Measurements from ENCODE around the gene TPST1. TPM values are rescaled to one million over a fixed set of nuclear protein-coding genes. Genes with fewer than 3 reads are reported as not detected.
"Not testable (repeated sequence)": the region's sequence is repeated elsewhere in the genome, so short reads cannot be mapped to it uniquely, and the experiment has no call there.

The TPST1 gene
- total RNA-seq, 1 experiment from 2014 or later = 29.0 TPM

DNA sequence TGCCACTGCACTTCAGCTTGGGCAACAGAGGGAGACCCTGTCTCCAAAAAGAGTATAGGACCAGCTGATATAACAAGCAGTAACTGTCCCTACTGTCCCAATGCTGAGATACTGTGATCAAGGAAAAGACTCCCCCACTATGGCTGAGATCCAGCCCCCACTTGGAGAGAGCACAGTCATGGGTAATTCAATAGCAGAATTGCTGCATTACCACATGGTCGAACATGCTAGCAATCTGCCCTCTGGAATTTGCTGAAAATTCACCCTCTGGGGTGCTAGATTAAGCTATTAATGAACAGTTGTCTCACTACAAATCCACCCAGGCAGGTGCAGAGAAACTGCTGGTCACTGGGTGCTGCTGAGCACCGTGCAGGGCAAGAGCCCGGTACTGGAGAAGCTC lies 196.8 kb downstream of the TPST1 start:
- CTCF ChIA-PET; in situ Hi-C loops (cut with HindIII; ENCODE audit: low pct_unique_long_range_greater_than_20kb, low sequenced_read_pairs): not testable (repeated sequence)

DNA sequence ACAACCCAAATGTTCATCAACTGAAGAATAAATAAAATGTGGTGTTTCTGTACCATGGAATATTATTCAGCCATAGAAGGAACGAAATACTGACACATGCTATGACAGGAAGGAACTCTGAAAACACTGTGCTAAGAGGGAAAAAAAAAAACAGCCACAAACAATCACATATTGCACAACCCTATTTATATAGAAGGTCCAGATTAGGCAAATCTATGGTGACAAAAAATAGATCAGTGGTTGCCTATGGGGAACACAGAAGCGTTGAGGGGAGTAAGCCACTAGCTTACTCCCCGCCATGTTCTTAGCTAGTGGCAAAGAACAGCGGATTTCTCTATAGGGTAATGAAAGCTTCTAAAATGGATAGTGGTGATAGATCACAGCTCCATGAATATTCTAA lies 198.4 kb downstream of the TPST1 start:
- TF ChIP-seq, protein P1, sequence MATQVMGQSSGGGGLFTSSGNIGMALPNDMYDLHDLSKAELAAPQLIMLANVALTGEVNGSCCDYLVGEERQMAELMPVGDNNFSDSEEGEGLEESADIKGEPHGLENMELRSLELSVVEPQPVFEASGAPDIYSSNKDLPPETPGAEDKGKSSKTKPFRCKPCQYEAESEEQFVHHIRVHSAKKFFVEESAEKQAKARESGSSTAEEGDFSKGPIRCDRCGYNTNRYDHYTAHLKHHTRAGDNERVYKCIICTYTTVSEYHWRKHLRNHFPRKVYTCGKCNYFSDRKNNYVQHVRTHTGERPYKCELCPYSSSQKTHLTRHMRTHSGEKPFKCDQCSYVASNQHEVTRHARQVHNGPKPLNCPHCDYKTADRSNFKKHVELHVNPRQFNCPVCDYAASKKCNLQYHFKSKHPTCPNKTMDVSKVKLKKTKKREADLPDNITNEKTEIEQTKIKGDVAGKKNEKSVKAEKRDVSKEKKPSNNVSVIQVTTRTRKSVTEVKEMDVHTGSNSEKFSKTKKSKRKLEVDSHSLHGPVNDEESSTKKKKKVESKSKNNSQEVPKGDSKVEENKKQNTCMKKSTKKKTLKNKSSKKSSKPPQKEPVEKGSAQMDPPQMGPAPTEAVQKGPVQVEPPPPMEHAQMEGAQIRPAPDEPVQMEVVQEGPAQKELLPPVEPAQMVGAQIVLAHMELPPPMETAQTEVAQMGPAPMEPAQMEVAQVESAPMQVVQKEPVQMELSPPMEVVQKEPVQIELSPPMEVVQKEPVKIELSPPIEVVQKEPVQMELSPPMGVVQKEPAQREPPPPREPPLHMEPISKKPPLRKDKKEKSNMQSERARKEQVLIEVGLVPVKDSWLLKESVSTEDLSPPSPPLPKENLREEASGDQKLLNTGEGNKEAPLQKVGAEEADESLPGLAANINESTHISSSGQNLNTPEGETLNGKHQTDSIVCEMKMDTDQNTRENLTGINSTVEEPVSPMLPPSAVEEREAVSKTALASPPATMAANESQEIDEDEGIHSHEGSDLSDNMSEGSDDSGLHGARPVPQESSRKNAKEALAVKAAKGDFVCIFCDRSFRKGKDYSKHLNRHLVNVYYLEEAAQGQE (IDR thresholded peaks at IDR 0.05; ENCODE audit: insufficient read depth in 1 of 2, low read depth in 2 of 2, low read length in 1 of 2) = no peak
- TF ChIP-seq, protein P2, sequence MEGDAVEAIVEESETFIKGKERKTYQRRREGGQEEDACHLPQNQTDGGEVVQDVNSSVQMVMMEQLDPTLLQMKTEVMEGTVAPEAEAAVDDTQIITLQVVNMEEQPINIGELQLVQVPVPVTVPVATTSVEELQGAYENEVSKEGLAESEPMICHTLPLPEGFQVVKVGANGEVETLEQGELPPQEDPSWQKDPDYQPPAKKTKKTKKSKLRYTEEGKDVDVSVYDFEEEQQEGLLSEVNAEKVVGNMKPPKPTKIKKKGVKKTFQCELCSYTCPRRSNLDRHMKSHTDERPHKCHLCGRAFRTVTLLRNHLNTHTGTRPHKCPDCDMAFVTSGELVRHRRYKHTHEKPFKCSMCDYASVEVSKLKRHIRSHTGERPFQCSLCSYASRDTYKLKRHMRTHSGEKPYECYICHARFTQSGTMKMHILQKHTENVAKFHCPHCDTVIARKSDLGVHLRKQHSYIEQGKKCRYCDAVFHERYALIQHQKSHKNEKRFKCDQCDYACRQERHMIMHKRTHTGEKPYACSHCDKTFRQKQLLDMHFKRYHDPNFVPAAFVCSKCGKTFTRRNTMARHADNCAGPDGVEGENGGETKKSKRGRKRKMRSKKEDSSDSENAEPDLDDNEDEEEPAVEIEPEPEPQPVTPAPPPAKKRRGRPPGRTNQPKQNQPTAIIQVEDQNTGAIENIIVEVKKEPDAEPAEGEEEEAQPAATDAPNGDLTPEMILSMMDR (IDR thresholded peaks at IDR 0.05) = no peak
- TF ChIP-seq TCF7L2 (IDR thresholded peaks at IDR 0.05; ENCODE audit: low read depth, low read length) (no peak), POLR2AphosphoS5 (IDR thresholded peaks at IDR 0.05; ENCODE audit: low read depth, low read length) (no peak), SIN3A (IDR thresholded peaks at IDR 0.05; ENCODE audit: borderline replicate concordance, insufficient read depth, low read depth, low read length) (no peak)
- POLR2A ChIA-PET = no interaction called here
- intact Hi-C loops (cut with micrococcal nuclease; ENCODE audit: unreplicated experiment) = no loop called here

More for the DNA sequence above, 196.8 kb downstream of the TPST1 start:
- BruUV-seq (replicated peaks); H3K27me3 ChIP-seq (ENCODE audit: control insufficient read depth, insufficient read depth, low read length); H3K27ac ChIP-seq (ENCODE audit: low read length); H3K36me3 ChIP-seq (ENCODE audit: control insufficient read depth, insufficient read depth, low read length); intact Hi-C loops (cut with micrococcal nuclease; ENCODE audit: unreplicated experiment); H3K4me1 ChIP-seq (ENCODE audit: control insufficient read depth, insufficient read depth, low read length); H3K9me3 ChIP-seq (ENCODE audit: control insufficient read depth, insufficient read depth, low read depth, low read length); ATAC-seq; H3K4me3 ChIP-seq (ENCODE audit: low read depth in 2 of 2, low read length in 2 of 2); POLR2A ChIA-PET; DNase-seq (ENCODE audit: low read depth, low spot score): not testable (repeated sequence)

DNA sequence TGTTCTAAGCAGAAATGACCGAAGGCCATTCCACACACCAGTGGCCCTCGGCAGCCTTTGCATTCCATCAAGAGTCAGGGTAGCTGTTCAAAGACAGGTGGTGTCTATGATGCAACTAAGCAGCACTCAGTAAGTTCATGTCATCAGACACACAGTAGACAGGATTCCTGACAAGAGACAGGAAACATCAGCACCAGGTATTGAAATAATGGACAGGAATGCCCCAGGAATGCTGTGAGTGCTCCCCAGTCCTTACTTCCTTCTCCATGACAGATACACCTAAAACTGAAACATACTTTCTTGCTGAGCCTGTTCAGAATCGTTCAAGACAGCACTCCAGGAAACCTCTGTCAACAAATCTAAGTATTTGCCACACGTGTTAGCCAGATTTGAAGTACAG lies 204.4 kb downstream of the TPST1 start:
- Histone ChIP-seq H3K9me3 (ENCODE audit: control insufficient read depth, insufficient read depth, low read depth, low read length) (no peaks in the 10 kb centered on the region), H3K4me3 (ENCODE audit: low read depth in 2 of 2, low read length in 2 of 2) (no peak overlapping the region), H3K27me3 (ENCODE audit: control insufficient read depth, insufficient read depth, low read length) (no peaks in the 10 kb centered on the region), H3K27ac (ENCODE audit: low read length) (no peak overlapping the region), H3K4me1 (ENCODE audit: control insufficient read depth, insufficient read depth, low read length) (no peaks in the 10 kb centered on the region), H3K36me3 (ENCODE audit: control insufficient read depth, insufficient read depth, low read length) (no peaks in the 10 kb centered on the region)
- in situ Hi-C loops (cut with HindIII; ENCODE audit: low pct_unique_long_range_greater_than_20kb, low sequenced_read_pairs) (no loop called here), intact Hi-C loops (cut with micrococcal nuclease; ENCODE audit: unreplicated experiment) (no loop called here)
- ATAC-seq (no peak), DNase-seq (ENCODE audit: low read depth, low spot score) (no peak)
- ChIA-PET CTCF (no interaction called here), POLR2A (no interaction called here)
- TF ChIP-seq SIN3A (IDR thresholded peaks at IDR 0.05; ENCODE audit: borderline replicate concordance, insufficient read depth, low read depth, low read length) = no peak
- BruUV-seq (replicated peaks) = no TSS peak

More for the DNA sequence above, 198.4 kb downstream of the TPST1 start:
- no peak overlapping the region for H3K27ac ChIP-seq (ENCODE audit: low read length)
- in situ Hi-C loops (cut with HindIII; ENCODE audit: low pct_unique_long_range_greater_than_20kb, low sequenced_read_pairs) = no loop called here
- no TSS peak for BruUV-seq (replicated peaks)
- no peaks in the 10 kb centered on the region for H3K9me3 ChIP-seq (ENCODE audit: control insufficient read depth, insufficient read depth, low read depth, low read length)
- no peaks in the 10 kb centered on the region for H3K27me3 ChIP-seq (ENCODE audit: control insufficient read depth, insufficient read depth, low read length)
- H3K4me3 ChIP-seq (ENCODE audit: low read depth in 2 of 2, low read length in 2 of 2) = no peak overlapping the region
- DNase-seq (ENCODE audit: low read depth, low spot score) (no peak), ATAC-seq (no peak)
- CTCF ChIA-PET = no interaction called here
- no peaks in the 10 kb centered on the region for H3K36me3 ChIP-seq (ENCODE audit: control insufficient read depth, insufficient read depth, low read length)
- H3K4me1 ChIP-seq (ENCODE audit: control insufficient read depth, insufficient read depth, low read length) = no peaks in the 10 kb centered on the region

Other genes starting within 250 kb of the TPST1 start
- 47.4 TPM for gene GUSB, start 223.1 kb upstream of the TPST1 start, total RNA-seq (2021; ENCODE audit: unreplicated experiment)
- gene ASL, start 129.5 kb upstream of the TPST1 start, total RNA-seq (2021; ENCODE audit: unreplicated experiment) = 34.3 TPM
- 46.4 TPM for gene CRCP, start 90.5 kb upstream of the TPST1 start, total RNA-seq (2021; ENCODE audit: unreplicated experiment)